Fibroblast of pulmonary artery (primary cell): Measurements from ENCODE around the gene RABGGTA.

Experiments used
- DNase-seq: peaks from one replicate; pipeline ENCODE4 v3.0.0-alpha.2; 2010; ENCODE audit warnings: low read depth
- H3K4me3 ChIP-seq: replicated peaks from 2 replicates; pipeline ENCODE4 v1.5.1; 2011; ENCODE audit warnings: low read depth, mild to moderate bottlenecking, control low read depth, low read length, moderate library complexity
- TF ChIP-seq, protein P1 (sequence below): IDR thresholded peaks from 2 replicates; pipeline ENCODE4 v1.5.1; 2011; ENCODE audit warnings: mild to moderate bottlenecking, control low read depth, low read length, inconsistent platforms; ENCODE audit errors: missing control alignments

The RABGGTA gene

DNA sequence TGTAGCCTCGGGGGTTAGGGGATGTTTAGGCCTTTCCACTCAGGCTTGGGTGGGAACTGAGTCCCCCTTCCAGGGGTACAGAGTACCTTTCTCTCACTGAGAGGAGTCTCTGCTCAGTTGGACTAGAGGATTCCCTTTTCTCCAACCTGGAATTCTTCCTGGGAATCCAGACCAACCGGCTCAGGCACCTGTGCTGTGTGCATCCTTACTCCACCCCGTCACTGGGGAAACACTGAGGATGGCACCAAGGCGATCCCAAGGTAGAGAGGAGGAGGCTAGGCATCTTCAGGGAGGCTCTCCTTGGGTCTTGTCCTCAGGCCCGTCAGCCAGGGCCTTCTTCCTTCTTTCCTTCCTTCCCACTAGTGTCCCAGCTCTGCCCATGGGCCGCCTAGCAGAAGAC lies 7.5 kb downstream of the RABGGTA start:
- TF ChIP-seq, protein P1, sequence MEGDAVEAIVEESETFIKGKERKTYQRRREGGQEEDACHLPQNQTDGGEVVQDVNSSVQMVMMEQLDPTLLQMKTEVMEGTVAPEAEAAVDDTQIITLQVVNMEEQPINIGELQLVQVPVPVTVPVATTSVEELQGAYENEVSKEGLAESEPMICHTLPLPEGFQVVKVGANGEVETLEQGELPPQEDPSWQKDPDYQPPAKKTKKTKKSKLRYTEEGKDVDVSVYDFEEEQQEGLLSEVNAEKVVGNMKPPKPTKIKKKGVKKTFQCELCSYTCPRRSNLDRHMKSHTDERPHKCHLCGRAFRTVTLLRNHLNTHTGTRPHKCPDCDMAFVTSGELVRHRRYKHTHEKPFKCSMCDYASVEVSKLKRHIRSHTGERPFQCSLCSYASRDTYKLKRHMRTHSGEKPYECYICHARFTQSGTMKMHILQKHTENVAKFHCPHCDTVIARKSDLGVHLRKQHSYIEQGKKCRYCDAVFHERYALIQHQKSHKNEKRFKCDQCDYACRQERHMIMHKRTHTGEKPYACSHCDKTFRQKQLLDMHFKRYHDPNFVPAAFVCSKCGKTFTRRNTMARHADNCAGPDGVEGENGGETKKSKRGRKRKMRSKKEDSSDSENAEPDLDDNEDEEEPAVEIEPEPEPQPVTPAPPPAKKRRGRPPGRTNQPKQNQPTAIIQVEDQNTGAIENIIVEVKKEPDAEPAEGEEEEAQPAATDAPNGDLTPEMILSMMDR: no peak
- no peak overlapping the region for H3K4me3 ChIP-seq
- DNase-seq: no peak

DNA sequence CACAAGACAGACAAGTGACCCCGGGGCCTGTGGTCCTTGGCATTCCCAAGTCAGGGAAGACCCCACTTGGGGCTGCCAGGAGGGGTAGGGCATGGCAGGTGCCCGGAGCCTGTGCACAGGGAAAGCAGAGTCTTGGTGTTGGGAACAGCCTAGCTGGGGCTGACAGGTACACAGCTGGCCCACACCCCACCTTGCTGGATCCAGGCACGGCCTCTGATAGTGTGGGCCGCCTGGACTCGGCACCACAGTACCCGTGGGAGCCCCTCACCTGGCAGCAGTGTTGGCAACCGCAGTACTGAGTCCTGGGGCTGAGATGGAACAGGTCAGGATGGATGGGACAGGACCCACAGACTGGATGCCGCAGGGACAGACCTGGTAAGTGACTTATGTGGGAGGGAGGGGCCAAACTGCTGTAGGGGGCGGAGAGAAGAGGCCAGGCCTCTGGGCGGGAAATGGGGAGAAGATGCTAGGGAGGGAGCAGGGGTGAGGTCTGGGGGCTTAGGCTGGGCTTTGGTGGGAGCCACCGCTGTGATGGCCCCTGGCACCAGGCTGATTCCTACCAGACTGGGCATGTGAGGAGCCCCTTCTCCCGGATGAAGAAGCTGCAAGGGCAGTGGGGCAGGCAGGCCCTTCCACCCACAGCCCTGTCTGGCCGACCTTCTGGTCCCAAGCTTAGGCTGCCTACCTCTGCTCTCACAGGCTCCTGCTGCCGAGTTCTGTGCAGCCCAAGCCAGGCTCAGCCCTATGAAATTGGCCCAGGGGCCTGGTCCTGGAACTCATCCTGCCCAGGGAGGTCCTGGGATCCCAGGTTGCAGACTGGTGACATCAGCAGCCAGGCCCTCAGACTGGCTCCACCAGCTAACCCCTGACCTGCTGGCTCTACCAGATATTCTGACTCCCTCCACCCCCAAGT lies 8.3 kb downstream of the RABGGTA start, which contains the start of gene TGM1:
Gene TGM1, minus strand, starts transcription at position 357 of the 913 bp plus-strand sequence. CDS start 825 bp downstream, outside the sequence.
- TF ChIP-seq, protein P1: no peak
- H3K4me3 ChIP-seq: no peak within 1 kb of the TSS

DNA sequence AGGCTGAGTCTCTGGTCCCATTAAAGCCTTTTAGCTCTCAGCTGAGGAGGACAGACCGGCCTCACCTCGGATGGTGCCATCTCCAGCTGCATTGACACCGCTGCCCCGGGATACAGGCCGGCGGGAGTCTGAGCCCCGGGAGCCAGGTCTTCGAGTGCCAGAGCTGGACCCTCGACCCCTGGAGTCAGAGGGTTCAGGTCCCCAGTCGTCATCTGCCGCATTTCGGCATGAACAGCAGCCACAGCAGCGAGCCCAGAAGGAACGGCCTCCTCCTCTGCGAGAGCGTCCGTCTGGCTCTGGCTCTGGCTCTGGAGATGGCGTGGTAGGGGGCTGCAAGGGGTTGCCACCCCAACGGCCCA lies 9.4 kb downstream of the RABGGTA start:
- DNase-seq: no peak
- TF ChIP-seq, protein P1: no peak
- H3K4me3 ChIP-seq: no peak overlapping the region

More for the DNA sequence above, 8.3 kb downstream of the RABGGTA start, which contains the start of gene TGM1:
- no peak for DNase-seq

DNA sequence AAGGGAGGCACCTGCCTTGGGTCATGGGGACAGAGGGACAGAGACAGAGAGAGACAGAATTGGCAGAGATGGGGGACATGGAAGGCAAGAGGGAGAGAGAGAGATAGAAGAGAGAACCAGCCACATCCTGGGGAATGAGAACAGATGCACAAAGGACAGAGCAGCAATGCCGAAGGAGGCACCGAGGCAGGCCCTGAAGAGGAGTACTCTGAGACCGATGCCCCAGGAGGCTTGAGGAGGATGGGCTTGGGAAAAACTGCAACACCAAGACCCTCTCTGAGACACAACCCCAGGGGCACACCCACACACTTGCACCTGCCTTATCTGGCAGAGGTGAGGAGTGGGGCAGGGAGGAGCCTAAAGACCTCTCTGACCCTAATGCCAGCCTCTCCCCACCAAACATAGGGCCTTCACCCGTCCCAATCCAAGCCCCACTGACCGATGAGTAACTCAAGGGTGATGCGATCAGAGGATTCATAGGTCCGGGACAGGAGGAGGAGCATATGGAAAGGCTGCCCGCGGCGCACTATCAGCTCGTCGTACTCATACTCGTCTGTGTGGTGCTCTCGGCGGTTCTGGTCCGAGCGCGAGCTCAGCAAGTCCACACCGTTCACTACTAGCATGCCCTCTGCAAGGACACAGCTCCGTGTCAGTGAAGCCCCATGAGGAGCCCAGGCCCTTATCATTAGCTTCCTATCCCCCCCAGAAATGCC lies 10.0 kb downstream of the RABGGTA start:
- TF ChIP-seq, protein P1: no peak
- H3K4me3 ChIP-seq: no peak overlapping the region

DNA sequence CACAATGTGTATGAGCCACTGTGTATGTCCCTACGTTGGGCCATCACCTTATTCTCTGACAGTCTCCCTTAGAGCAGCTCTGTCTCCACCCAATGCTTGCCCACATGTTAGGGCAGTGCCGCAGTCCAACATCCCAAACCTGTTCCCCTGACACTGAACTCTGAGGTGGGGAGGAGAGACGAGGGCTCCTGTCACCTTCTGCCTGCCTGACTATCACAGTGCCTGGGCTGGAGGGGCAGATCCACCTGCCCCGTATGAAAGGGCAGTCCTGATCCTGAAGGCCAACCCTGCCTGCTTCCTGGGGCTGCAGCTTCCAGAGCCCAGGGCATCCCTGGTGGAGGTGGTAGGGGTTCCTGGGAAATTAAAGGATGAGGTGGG lies 10.6 kb downstream of the RABGGTA start:
- TF ChIP-seq, protein P1: no peak
- no peak overlapping the region for H3K4me3 ChIP-seq
- no peak for DNase-seq

More for the DNA sequence above, 10.0 kb downstream of the RABGGTA start:
- DNase-seq: no peak

DNA sequence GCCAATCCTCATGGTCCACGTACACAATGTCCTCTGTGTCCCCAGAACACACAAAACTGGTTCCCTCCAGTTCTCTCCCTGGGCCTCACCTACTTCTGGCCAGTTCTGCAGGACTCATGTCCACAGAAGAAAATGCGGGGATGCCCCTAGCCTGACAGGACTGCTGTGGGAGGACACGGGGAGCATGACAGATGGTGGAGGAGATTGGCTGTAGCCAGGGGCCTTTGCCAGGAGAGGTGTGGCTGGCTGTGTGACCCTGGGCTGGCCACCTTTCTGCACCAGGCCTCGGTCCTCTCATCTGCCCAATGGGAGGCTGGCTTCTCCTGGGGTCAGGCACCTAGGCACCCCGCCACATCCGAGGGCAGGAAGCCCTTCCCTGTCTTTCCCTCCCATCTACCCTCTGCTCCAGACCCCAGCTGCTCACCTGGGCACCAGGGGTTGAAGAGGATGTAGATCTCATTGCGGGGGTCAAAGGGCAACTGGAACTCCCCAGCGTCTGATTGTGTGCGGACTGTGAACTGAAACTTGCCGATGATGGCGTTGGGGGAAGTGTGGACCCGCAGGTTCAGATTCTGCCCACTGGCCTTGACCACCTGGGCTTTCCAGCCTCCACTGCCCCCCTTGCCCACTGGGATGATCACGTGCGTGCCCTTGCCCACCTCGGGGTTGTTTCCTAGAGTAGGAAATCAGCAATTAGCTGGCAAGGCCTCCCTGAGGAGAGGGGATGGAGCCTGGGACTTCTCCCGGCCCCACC lies 11.2 kb downstream of the RABGGTA start:
- no peak overlapping the region for H3K4me3 ChIP-seq
- TF ChIP-seq, protein P1: no peak
- DNase-seq: no peak
